ENCODE data around the gene NCKAP1. TPM values are rescaled to one million over a fixed set of nuclear protein-coding genes. Genes with fewer than 3 reads are reported as not detected.

The NCKAP1 gene
- polyA plus RNA-seq, 1 of the 3 experiments (the other 2 are of a cell fraction) = 64.0 TPM

- H4K20me1 ChIP-seq (ENCODE audit: insufficient read depth) = peaks cover 93% of the 10 kb centered on the region
- H3K4me3 ChIP-seq (ENCODE audit: low read depth in 2 of 2, low read length in 1 of 2) = no peak overlapping the region
- peaks cover 100% of the 10 kb centered on the region for H3K79me2 ChIP-seq (ENCODE audit: insufficient read depth)
- peaks cover 17% of the 10 kb centered on the region for H3F3A ChIP-seq (replicated peaks; ENCODE audit: insufficient read depth)
- no peak overlapping the region; a peak in 1 of 4 replicates for H3K27ac ChIP-seq (ENCODE audit: low read depth in 2 of 2, low read length in 1 of 2)
- no peaks in the 10 kb centered on the region for H3K9me3 ChIP-seq
- POLR2A ChIA-PET = no interaction called here
- no peak for TF ChIP-seq FOXM1 (IDR thresholded peaks at IDR 0.05; ENCODE audit: low read depth)
- no peak for TF ChIP-seq TEAD4 (IDR thresholded peaks at IDR 0.05; ENCODE audit: borderline replicate concordance, insufficient read depth)
- no peak for TF ChIP-seq TCF12 (IDR thresholded peaks at IDR 0.05)
- TF ChIP-seq EP300 (IDR thresholded peaks at IDR 0.05; ENCODE audit: borderline replicate concordance in 1 of 2, low read depth in 1 of 2, low read length in 1 of 2) = no peak
- TF ChIP-seq REST (IDR thresholded peaks at IDR 0.05; ENCODE audit: low read depth, low read length) = no peak
- TF ChIP-seq ZBTB33 (IDR thresholded peaks at IDR 0.05; ENCODE audit: borderline replicate concordance, low read depth) = no peak
- TF ChIP-seq FOSL2 (IDR thresholded peaks at IDR 0.05; ENCODE audit: borderline replicate concordance, low read depth) = no peak
- TF ChIP-seq PBX3 (IDR thresholded peaks at IDR 0.05) = no peak
- no peak for TF ChIP-seq MXI1 (IDR thresholded peaks at IDR 0.05; ENCODE audit: low read depth, low read length)
- TF ChIP-seq USF1 (IDR thresholded peaks at IDR 0.05; ENCODE audit: borderline replicate concordance, low read depth) = no peak
- no peak for TF ChIP-seq MEF2A (IDR thresholded peaks at IDR 0.05; ENCODE audit: borderline replicate concordance, low read depth)
- CTCF ChIA-PET = interaction anchor here (0.6 to 1.5 kb wide), 7 partner anchors 10 to 32 kb away, joined by 3 to 8 read pairs (median 3); no protein-coding TSS in a partner anchor
- H3K4me1 ChIP-seq (ENCODE audit: control insufficient read depth in 1 of 2, insufficient read depth in 2 of 2, low read depth in 1 of 2, low read length in 1 of 2) = peaks cover 10 to 18% of the 10 kb centered on the region in 2 experiments; a peak in 3 of 4 replicates
- H3K36me3 ChIP-seq (replicated peaks in 1 of 2; ENCODE audit: control insufficient read depth in 1 of 2, insufficient read depth in 2 of 2, low read length in 1 of 2) = peaks cover 18 to 33% of the 10 kb centered on the region in 2 experiments
- H2AFZ ChIP-seq (ENCODE audit: low read depth) = no peak overlapping the region
- 94% methylated on average over 2 of the region's 2 CpGs for WGBS (ENCODE audit: low lambda C conversion rate)
- no peak for DNase-seq
- H3K9ac ChIP-seq = no peak overlapping the region
- no peak overlapping the region for H3K4me2 ChIP-seq
- no peaks in the 10 kb centered on the region for H3K27me3 ChIP-seq (ENCODE audit: insufficient read depth)
- H3K9me2 ChIP-seq = no peaks in the 10 kb centered on the region
Measured at GRCh38 chr2:183011743-183012142, 26.5 kb downstream of the NCKAP1 start.

Measured in SK-N-SH (cell line).